ENCODE measurements around the gene ADCY2. TPM values are rescaled to one million over a fixed set of nuclear protein-coding genes. Genes with fewer than 3 reads are reported as not detected.
A peak's percentile ranks its signal among the peaks of the same experiment; 100 is the strongest.

The ADCY2 gene
- total and polyA plus RNA-seq, 2 experiments from 2014 or later = 23.8 to 74.9 TPM

DNA sequence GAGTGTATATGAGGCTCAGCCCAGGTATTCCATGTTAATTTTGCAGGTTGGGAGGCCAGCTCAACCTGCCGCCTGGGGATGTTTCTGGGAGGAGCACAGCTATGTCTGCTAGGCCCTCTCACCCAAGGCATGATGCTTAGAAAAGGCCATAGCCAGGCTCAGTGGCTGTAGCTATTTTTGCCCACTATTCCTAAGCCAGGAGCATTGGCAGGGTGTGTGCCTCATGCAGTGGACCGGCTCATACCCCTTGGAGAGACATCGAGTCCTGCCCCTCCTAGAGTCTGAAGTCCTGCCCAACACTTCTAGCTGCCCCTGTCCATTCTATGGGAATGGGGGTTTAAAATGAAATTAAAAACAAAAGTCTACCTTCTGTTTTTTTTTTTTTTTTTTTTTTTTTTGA lies 22.3 kb downstream of the ADCY2 start (continued):
- TF ChIP-seq, protein P1, sequence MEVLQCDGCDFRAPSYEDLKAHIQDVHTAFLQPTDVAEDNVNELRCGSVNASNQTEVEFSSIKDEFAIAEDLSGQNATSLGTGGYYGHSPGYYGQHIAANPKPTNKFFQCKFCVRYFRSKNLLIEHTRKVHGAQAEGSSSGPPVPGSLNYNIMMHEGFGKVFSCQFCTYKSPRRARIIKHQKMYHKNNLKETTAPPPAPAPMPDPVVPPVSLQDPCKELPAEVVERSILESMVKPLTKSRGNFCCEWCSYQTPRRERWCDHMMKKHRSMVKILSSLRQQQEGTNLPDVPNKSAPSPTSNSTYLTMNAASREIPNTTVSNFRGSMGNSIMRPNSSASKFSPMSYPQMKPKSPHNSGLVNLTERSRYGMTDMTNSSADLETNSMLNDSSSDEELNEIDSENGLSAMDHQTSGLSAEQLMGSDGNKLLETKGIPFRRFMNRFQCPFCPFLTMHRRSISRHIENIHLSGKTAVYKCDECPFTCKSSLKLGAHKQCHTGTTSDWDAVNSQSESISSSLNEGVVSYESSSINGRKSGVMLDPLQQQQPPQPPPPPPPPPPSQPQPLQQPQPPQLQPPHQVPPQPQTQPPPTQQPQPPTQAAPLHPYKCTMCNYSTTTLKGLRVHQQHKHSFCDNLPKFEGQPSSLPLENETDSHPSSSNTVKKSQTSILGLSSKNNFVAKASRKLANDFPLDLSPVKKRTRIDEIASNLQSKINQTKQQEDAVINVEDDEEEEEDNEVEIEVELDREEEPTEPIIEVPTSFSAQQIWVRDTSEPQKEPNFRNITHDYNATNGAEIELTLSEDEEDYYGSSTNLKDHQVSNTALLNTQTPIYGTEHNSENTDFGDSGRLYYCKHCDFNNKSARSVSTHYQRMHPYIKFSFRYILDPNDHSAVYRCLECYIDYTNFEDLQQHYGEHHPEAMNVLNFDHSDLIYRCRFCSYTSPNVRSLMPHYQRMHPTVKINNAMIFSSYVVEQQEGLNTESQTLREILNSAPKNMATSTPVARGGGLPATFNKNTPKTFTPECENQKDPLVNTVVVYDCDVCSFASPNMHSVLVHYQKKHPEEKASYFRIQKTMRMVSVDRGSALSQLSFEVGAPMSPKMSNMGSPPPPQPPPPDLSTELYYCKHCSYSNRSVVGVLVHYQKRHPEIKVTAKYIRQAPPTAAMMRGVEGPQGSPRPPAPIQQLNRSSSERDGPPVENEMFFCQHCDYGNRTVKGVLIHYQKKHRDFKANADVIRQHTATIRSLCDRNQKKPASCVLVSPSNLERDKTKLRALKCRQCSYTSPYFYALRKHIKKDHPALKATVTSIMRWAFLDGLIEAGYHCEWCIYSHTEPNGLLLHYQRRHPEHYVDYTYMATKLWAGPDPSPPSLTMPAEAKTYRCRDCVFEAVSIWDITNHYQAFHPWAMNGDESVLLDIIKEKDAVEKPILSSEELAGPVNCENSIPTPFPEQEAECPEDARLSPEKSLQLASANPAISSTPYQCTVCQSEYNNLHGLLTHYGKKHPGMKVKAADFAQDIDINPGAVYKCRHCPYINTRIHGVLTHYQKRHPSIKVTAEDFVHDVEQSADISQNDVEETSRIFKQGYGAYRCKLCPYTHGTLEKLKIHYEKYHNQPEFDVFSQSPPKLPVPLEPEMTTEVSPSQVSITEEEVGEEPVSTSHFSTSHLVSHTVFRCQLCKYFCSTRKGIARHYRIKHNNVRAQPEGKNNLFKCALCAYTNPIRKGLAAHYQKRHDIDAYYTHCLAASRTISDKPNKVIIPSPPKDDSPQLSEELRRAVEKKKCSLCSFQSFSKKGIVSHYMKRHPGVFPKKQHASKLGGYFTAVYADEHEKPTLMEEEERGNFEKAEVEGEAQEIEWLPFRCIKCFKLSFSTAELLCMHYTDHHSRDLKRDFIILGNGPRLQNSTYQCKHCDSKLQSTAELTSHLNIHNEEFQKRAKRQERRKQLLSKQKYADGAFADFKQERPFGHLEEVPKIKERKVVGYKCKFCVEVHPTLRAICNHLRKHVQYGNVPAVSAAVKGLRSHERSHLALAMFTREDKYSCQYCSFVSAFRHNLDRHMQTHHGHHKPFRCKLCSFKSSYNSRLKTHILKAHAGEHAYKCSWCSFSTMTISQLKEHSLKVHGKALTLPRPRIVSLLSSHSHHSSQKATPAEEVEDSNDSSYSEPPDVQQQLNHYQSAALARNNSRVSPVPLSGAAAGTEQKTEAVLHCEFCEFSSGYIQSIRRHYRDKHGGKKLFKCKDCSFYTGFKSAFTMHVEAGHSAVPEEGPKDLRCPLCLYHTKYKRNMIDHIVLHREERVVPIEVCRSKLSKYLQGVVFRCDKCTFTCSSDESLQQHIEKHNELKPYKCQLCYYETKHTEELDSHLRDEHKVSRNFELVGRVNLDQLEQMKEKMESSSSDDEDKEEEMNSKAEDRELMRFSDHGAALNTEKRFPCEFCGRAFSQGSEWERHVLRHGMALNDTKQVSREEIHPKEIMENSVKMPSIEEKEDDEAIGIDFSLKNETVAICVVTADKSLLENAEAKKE (CRISPR knock-in tag; IDR thresholded peaks at IDR 0.05) = no peak
- TF ChIP-seq CREB1 (CRISPR knock-in tag; IDR thresholded peaks at IDR 0.05; ENCODE audit: low read depth) = no peak
- TF ChIP-seq EZH2 (IDR thresholded peaks at IDR 0.05; ENCODE audit: low read depth, unreplicated experiment) = no peak

DNA sequence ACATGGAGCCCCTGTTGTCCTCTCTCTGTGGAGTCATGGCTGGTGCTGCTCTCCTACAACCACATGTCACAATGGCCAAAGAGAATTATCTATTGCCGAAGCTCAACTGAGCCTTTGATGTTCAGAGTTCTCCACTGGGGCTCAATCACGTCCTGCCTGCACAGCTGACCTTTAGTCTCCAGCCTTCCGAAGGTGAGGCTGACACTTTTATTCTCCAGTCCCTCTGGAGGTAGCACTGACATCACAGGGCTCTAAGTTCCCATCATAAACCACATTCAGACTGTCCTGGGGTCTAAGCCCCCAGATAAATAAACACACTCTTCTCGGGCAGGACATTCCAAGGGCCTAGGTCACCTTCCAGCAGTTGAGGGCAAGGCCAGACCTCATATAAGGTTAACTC lies 23.4 kb downstream of the ADCY2 start:
- Mint-ChIP-seq H3K9me3 (no peaks in the 10 kb centered on the region), H3K4me3 (no peak overlapping the region), H3K27ac (peak overlapping the region; percentile 44), H3K27me3 (ENCODE audit: insufficient read depth, low read depth, poor library complexity) (no peaks in the 10 kb centered on the region), H3K4me1 (peaks cover 66% of the 10 kb centered on the region), H3K36me3 (ENCODE audit: low read depth) (peaks cover 76% of the 10 kb centered on the region)
- no peak overlapping the region for H3K4me3 ChIP-seq
- no peak for ATAC-seq
- no peak overlapping the region for H2AFZ ChIP-seq
- DNase-seq (ENCODE audit: low spot score) = no peak
- H4K20me1 ChIP-seq (replicated peaks; ENCODE audit: insufficient read depth) = peaks cover 6% of the 10 kb centered on the region
- peaks cover 18% of the 10 kb centered on the region for H3K36me3 ChIP-seq (ENCODE audit: insufficient read depth)
- peaks cover 60% of the 10 kb centered on the region for H3K4me1 ChIP-seq (ENCODE audit: insufficient read depth)
- peaks cover 19% of the 10 kb centered on the region for H3F3A ChIP-seq (replicated peaks; ENCODE audit: low read depth)
- no peaks in the 10 kb centered on the region for H3K27me3 ChIP-seq (ENCODE audit: insufficient read depth)
- H3K9me2 ChIP-seq (ENCODE audit: insufficient read depth) = no peaks in the 10 kb centered on the region
- H3K79me2 ChIP-seq (replicated peaks; ENCODE audit: insufficient read depth) = peaks cover 75% of the 10 kb centered on the region
- peak overlapping the region; percentile 92 for H3K27ac ChIP-seq (ENCODE audit: low read depth)
- H3K4me2 ChIP-seq = peak overlapping the region; percentile 70
- TF ChIP-seq JUNB (IDR thresholded peaks at IDR 0.05; ENCODE audit: unreplicated experiment) (no peak), ZNF331 (CRISPR knock-in tag; IDR thresholded peaks at IDR 0.05; ENCODE audit: low read depth) (no peak), NANOG (IDR thresholded peaks at IDR 0.05; ENCODE audit: borderline replicate concordance) (no peak), CREB1 (CRISPR knock-in tag; IDR thresholded peaks at IDR 0.05; ENCODE audit: low read depth) (no peak), EZH2phosphoT487 (IDR thresholded peaks at IDR 0.05; ENCODE audit: unreplicated experiment) (no peak), POLR2AphosphoS5 (IDR thresholded peaks at IDR 0.05; ENCODE audit: low read depth) (no peak), ZNF114 (CRISPR knock-in tag; IDR thresholded peaks at IDR 0.05) (no peak), STAT1 (IDR thresholded peaks at IDR 0.05; ENCODE audit: unreplicated experiment) (no peak)
- TF ChIP-seq, protein P2, sequence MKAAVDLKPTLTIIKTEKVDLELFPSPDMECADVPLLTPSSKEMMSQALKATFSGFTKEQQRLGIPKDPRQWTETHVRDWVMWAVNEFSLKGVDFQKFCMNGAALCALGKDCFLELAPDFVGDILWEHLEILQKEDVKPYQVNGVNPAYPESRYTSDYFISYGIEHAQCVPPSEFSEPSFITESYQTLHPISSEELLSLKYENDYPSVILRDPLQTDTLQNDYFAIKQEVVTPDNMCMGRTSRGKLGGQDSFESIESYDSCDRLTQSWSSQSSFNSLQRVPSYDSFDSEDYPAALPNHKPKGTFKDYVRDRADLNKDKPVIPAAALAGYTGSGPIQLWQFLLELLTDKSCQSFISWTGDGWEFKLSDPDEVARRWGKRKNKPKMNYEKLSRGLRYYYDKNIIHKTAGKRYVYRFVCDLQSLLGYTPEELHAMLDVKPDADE (IDR thresholded peaks at IDR 0.05) = no peak
- TF ChIP-seq, protein P3, sequence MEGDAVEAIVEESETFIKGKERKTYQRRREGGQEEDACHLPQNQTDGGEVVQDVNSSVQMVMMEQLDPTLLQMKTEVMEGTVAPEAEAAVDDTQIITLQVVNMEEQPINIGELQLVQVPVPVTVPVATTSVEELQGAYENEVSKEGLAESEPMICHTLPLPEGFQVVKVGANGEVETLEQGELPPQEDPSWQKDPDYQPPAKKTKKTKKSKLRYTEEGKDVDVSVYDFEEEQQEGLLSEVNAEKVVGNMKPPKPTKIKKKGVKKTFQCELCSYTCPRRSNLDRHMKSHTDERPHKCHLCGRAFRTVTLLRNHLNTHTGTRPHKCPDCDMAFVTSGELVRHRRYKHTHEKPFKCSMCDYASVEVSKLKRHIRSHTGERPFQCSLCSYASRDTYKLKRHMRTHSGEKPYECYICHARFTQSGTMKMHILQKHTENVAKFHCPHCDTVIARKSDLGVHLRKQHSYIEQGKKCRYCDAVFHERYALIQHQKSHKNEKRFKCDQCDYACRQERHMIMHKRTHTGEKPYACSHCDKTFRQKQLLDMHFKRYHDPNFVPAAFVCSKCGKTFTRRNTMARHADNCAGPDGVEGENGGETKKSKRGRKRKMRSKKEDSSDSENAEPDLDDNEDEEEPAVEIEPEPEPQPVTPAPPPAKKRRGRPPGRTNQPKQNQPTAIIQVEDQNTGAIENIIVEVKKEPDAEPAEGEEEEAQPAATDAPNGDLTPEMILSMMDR (conservative IDR thresholded peaks at IDR 0.05; ENCODE audit: low read depth in 2 of 2) = no peak
- TF ChIP-seq, protein P4, sequence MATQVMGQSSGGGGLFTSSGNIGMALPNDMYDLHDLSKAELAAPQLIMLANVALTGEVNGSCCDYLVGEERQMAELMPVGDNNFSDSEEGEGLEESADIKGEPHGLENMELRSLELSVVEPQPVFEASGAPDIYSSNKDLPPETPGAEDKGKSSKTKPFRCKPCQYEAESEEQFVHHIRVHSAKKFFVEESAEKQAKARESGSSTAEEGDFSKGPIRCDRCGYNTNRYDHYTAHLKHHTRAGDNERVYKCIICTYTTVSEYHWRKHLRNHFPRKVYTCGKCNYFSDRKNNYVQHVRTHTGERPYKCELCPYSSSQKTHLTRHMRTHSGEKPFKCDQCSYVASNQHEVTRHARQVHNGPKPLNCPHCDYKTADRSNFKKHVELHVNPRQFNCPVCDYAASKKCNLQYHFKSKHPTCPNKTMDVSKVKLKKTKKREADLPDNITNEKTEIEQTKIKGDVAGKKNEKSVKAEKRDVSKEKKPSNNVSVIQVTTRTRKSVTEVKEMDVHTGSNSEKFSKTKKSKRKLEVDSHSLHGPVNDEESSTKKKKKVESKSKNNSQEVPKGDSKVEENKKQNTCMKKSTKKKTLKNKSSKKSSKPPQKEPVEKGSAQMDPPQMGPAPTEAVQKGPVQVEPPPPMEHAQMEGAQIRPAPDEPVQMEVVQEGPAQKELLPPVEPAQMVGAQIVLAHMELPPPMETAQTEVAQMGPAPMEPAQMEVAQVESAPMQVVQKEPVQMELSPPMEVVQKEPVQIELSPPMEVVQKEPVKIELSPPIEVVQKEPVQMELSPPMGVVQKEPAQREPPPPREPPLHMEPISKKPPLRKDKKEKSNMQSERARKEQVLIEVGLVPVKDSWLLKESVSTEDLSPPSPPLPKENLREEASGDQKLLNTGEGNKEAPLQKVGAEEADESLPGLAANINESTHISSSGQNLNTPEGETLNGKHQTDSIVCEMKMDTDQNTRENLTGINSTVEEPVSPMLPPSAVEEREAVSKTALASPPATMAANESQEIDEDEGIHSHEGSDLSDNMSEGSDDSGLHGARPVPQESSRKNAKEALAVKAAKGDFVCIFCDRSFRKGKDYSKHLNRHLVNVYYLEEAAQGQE (IDR thresholded peaks at IDR 0.05; ENCODE audit: unreplicated experiment) = no peak

Data from GM23338 (cell line).